Measurements from ENCODE around the gene TIMM50.

- no peak for TF ChIP-seq TAF1 (IDR thresholded peaks at IDR 0.05; ENCODE audit: borderline replicate concordance, insufficient read depth, low read length)
- TF ChIP-seq POLR2AphosphoS5 (IDR thresholded peaks at IDR 0.05; ENCODE audit: low read depth, low read length) = no peak
- no peak for TF ChIP-seq REST (IDR thresholded peaks at IDR 0.05; ENCODE audit: insufficient read depth in 1 of 2, low read depth in 2 of 2, low read length in 2 of 2)
Observed at GRCh38 chr19:39497996-39498797, 17.6 kb downstream of the TIMM50 start.
